Stimulated activated CD8-positive, alpha-beta memory T cell treated with anti-CD3 and anti-CD28 coated beads, Interleukin-12 subunit alpha, Interleukin-12 subunit beta, amount 100 ng/mL, for 4 hours (primary cell): ENCODE results near the gene MACROD2.

Experiments used
- DNase-seq: peaks from one replicate; pipeline ENCODE4 v3.0.0-alpha.2; 2020; ENCODE audit warnings: low read depth

The MACROD2 gene

DNA sequence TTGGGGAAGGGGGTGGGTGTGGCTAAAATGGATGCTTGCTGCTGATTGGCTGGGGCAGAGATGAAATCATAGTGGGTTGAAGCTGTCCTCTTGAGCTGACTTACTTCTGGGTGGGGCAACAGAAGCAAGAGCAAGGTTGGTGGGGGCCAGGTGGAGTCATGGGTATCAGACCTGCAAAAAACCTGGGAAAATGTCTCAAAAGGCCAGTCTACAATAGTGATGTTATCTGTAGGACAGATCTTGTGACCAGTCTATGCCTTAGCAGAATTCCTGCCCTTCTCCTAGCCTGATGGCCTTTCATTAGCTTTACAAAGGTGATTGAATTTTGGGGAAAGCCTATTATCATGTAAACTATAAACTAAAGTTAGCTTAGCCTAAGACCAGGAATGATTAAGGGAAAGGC lies 1632.2 kb downstream of the MACROD2 start:
- DNase-seq = no peak

GRCh38 chr20:15628851-15629353 lies 1633.6 kb downstream of the MACROD2 start:
- no peak for DNase-seq

DNA sequence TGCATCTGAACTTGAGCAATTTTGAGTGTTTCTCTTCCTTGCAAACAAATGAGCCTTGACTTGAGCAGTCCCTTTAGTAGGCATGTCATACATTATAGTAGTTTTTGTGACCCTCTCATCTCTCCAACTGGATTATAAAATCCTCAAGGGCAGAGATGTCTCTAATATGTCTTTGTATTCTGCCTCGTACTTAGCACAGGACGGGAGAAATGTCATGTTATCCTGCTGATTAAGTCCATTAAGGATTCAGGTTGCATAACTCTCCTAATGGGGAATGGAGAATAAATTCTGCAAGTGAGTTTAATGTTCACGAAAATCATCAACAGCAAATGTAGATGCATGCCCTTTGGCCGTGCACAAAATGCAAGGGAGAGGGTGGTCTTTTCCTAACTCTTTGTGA lies 1635.0 kb downstream of the MACROD2 start:
- DNase-seq = no peak

DNA sequence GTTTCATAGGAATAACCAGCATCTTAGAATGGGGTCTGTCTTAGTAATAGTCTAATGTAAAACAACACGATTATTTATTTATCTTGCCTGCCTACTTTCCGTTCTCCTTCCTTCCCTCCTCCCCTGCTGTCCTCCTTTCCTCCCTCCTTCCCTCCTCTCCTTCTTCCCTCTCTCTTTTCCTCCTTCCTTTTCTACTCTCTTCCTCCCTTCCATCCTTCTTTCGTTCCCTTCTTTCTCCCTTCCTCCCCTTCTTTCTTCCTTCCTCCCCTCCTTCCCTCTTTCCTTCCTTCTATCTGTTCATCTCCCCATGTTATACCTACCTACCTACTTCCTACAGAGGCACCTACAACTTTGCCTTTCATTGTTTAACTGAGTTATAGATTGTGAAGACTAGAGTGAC lies 1637.4 kb downstream of the MACROD2 start:
- DNase-seq = no peak

DNA sequence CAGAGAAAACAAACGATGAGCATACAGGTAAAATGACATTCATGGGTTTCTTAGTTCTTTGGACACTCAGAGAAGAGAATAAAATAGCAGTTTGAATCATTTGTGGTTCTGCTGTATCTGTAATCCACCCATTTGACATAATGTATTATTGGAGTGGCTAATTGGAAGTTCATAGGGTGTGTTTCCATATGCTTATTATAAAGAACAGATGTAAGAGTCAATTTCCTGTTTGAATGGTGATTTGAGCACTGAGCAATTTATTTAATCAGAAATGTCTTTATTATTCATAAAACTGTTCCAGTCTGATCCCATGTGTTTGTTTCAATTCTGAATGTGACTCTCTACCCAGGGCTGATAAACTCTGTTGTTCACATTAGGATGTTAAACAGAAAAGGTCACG lies 1638.8 kb downstream of the MACROD2 start:
- DNase-seq = no peak

DNA sequence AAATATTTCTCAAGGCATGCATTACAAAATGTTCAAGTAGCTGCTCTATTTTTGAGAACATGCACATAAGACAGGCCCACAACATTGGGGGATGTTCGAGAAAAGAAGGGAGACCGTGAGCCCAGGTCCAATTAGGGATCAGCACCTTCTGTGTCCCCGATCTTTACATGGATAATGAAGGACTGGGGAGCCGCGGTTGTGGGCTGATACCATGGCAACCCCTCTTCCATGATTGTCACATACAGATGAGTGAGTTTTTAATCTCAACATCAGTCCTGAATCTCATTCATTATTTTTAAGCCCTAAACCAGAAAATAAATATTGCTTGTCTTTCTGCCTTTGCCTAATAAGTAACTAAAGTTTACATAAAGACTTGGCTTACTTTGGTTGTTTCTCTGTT lies 1642.2 kb downstream of the MACROD2 start:
- DNase-seq = no peak

- DNase-seq = no peak
Measured at GRCh38 chr20:15637950-15638754, 1642.8 kb downstream of the MACROD2 start.

DNA sequence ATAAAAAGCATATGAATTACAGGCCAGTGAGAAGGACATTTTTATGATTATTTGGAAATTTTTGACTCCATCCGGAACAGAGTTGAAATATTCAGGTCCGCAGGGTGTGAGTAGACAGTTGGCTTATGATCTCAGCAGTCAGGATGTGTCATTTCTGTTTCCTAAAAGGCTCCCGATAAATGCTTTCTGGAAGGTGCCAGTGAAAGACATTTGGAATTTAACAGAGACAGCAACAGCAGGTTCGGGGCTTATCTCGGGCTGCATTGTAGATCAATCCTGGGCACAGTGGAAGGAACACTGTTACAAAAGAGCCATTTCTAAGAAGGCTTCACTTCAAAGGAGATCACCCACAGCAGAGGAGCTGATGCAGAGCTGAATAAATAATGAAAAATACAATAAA lies 1643.5 kb downstream of the MACROD2 start:
- no peak for DNase-seq

GRCh38 chr20:15639839-15640238 lies 1644.5 kb downstream of the MACROD2 start:
- no peak for DNase-seq

DNA sequence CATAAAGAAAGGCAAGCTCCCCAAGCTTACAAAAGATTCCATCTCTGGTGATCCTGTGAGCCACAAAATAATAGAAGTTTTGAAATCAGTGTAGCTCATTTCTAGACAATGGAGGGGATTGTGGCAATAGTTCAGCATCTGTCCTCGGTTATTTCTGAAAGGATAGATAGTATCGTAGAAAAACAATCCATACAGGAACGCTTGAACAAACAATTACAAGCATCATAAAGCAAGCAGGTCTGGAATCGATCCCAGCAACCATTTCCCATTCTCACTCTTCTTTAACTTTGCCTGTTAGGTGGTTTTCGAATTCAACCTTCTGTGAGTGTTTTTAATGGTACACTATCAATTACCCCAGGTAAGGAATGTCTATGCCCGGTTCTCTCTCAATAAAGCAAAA lies 1646.8 kb downstream of the MACROD2 start:
- DNase-seq = no peak

DNA sequence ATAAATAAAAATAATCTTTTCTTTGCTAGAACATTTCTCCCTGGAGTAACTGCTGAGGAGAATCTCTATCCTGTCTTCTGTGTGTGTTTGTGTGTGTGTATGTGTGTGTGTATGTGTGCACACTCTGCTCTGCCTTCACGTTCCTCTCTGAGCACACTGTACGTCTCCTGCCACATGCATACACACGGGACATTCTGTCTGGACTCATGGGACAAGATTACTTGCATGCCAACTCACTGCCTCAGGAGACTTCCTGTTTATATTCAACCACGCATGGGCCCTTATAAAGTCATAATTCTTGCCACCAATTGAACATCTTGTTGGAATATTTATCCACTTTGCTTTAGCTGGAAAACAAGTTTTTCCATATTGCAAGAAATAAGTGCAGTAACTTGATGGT lies 1647.4 kb downstream of the MACROD2 start:
- DNase-seq = no peak

GRCh38 chr20:15643713-15644112 lies 1648.4 kb downstream of the MACROD2 start:
- DNase-seq = no peak

- DNase-seq = no peak
Measured at GRCh38 chr20:15645816-15646215, 1650.5 kb downstream of the MACROD2 start.

GRCh38 chr20:15653396-15654207 lies 1658.3 kb downstream of the MACROD2 start:
- DNase-seq = no peak

DNA sequence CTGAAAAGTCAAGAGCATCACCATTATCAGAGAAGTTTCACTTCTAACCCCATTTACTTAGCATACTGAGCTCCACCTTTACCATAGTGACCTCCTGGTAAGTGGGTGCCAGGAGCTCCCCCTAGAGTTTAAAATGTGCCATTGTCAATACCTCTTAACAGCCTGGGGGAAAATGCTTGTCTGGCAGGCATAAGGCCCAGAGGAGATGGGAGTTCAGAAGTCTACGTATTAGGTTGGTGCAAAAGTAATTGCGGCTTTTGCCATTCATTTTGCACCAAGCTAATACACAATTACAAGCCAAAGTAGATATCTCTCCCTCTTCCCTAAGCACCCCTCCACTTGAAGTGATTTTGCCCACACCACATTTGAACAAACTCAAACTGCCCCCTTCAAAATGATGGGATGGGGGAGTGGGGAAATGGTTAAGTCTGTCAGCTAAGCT lies 1658.9 kb downstream of the MACROD2 start:
- no peak for DNase-seq

DNA sequence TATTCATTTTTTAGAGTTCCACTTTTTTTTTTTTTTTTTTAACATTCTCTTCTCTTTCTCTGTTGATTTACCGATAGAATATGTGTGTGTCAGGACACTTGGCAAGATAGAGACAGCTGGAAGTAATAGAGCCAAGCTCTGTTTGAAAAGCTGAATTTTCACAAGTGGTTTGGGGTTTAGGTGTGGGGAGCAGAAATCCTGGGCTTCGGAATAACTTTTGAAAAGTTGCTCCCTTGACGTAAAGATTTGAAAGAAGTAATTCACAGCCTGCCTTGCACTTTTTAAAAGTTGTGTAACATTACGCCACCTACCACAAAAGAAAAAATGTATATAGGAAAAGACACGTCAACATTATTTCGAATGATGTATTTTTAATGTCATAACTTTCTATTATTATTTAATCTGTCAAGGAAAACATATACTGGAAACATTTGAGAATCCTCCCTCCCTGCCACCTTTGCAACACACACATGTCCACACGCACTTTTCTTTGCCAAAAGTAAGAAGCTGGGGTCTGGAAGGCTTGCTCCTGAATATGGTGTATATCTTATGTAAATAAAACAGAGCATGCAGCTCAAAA lies 1660.1 kb downstream of the MACROD2 start:
- DNase-seq = no peak

DNA sequence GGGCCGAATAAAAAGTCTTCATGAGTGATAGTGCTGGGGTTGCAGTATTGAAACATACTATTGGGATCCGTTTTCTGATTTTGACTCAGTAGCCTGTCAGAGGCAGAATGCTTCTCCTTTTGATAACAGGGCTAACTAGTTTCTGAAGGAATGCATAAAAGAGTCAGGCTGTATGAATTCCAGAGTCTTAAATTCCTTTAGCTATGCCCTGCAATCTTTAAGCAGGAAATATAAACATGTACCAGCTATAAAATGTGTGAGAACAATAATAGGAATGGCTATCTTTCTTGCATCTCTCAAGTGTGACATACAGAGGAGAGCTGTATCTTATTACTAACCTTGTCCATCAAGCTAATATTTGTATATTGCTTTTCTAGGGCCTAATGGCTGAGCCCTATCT lies 1660.8 kb downstream of the MACROD2 start:
- DNase-seq = no peak

DNA sequence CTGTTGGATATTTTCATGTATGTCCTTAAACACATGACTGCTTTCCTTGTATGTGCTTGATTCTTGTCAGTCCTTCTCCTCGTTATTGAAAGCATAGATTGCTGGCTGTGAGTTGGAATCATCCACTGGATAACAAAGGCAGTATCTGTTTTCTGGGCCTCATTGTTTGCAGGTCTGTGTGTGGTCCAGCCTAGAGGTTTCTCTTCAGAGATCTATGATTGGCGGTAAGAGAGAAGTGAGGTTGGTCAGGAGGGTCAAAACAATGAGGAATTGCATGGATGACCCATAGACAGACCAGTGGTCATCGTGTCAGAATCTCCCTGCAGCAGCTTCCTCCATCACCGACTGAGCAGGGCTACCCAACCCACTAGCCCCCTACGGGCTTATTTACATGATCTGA lies 1663.0 kb downstream of the MACROD2 start:
- no peak for DNase-seq

DNA sequence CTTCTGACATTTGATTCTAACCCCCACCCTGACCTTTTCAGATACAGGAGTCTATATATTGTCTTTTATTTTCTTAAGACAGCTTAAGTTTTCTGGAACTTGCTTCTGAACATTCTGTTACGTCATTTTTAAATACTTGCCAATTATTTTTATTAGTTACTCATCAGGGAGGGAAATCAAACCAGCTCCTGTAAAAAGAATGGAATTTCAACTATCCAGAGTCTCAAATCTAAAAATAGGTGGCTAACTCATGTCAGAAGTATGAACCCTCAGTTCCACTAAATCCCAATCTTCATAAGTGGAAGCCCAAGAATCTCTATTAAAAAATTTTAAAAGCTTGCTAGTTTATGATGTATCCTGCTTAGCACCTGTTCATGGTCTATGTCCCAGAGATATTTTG lies 1677.9 kb downstream of the MACROD2 start:
- DNase-seq = no peak

DNA sequence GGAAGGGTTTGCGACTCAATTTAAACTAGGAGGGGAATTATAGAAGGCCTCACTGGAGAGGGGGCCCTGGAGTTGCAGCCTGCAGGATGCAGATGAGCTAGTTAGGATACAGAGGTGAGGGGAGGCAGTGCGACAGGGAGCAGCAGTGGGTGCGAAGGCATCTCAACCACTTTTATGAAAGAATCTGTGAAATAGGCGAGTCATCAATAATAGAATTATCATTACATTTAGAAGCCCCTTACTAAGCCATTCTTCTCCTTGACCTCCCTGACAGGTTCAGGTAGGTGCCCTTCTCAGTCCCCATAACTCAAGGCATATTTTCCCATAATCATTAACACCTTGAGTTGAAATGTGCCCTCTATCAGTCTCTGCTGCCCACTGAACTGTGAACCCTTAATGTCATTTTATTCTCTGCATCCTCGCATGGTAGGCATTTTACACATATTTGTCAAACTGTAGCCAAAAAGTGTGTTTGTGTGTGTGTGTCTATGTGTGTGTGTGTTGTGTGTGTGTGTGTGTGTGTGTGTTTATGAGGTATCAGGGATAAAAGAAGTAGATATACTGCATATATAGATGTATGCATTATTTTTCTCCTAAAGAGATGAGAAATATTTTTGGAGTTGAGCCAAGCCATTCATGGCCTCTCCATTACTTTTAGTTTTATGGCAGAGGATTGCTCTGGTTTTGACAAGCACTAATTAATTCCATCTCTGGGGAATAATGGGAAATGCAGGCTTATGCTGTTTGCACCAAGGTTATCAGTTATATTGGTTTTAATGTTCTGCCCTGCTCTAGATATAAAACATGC lies 1679.1 kb downstream of the MACROD2 start:
- DNase-seq = no peak

DNA sequence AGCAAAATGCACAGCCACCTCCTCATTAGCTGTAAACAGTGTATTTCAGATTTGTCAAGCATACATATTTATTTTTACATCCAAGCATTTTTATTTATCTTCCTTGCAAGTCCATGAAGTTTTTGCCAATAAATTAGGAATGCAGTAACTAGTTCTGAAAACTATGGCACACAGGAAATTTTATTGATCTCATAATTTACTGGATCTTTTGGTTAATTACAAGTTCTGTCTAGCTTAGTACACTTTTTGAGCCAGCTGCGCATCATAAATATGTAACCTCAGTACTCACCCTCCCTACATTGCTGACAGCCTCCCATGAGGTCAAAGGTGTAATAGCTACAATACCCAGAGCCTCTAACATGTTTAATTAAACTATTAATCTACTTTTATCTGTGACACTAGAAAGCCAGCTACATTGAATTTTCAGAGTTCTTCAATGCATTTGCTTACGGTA lies 1679.8 kb downstream of the MACROD2 start:
- no peak for DNase-seq
